ENCODE data around the gene NACC1.
A peak's percentile ranks its signal among the peaks of the same experiment; 100 is the strongest.

Gene NACC1

GRCh38 chr19:13115936-13116281 is 2.2 kb upstream of the NACC1 start:
- no peaks in the 10 kb centered on the region for H3K9me3 ChIP-seq (ENCODE audit: low read length)
- no peaks in the 10 kb centered on the region for H3K27me3 ChIP-seq (ENCODE audit: insufficient read depth, low read length)
- peak overlapping the region; percentile 66 for H3K4me3 ChIP-seq (ENCODE audit: low read length)
- H2AFZ ChIP-seq (ENCODE audit: low read depth, low read length) = peak overlapping the region; percentile 57
- H3K36me3 ChIP-seq (ENCODE audit: insufficient read depth, low read length) = peaks cover 21% of the 10 kb centered on the region
- peaks cover 29% of the 10 kb centered on the region for H3K4me1 ChIP-seq (ENCODE audit: insufficient read depth, low read length)

GRCh38 chr19:13116282-13117175 is 1.5 kb upstream of the NACC1 start, which contains the start of gene TRMT1:
Gene TRMT1, minus strand, starts transcription at chr19:13116740. Its CDS starts 341 bp downstream, at chr19:13116399.
- Histone ChIP-seq H3K9me3 (ENCODE audit: low read length) (no peaks in the 10 kb centered on the region), H3K4me1 (ENCODE audit: insufficient read depth, low read length) (peaks cover 29% of the 10 kb centered on the region), H3K36me3 (ENCODE audit: insufficient read depth, low read length) (peaks cover 24% of the 10 kb centered on the region), H3K4me3 (ENCODE audit: low read length) (peak within 1 kb of the TSS; percentile 66), H2AFZ (ENCODE audit: low read depth, low read length) (peak within 1 kb of the TSS; percentile 57), H3K27me3 (ENCODE audit: insufficient read depth, low read length) (no peaks in the 10 kb centered on the region)

- no peaks in the 10 kb centered on the region for H3K27me3 ChIP-seq (ENCODE audit: insufficient read depth, low read length)
- peak overlapping the region; percentile 66 for H3K4me3 ChIP-seq (ENCODE audit: low read length)
- H3K4me1 ChIP-seq (ENCODE audit: insufficient read depth, low read length) = peaks cover 29% of the 10 kb centered on the region
- H2AFZ ChIP-seq (ENCODE audit: low read depth, low read length) = peak overlapping the region; percentile 57
- peaks cover 30% of the 10 kb centered on the region for H3K36me3 ChIP-seq (ENCODE audit: insufficient read depth, low read length)
- no peaks in the 10 kb centered on the region for H3K9me3 ChIP-seq (ENCODE audit: low read length)
Measured at GRCh38 chr19:13117176-13117771, 790 bp upstream of the NACC1 start.

GRCh38 chr19:13118424-13119193 is 545 bp downstream of the NACC1 start:
- peaks cover 29% of the 10 kb centered on the region for H3K4me1 ChIP-seq (ENCODE audit: insufficient read depth, low read length)
- H3K9me3 ChIP-seq (ENCODE audit: low read length) = no peaks in the 10 kb centered on the region
- H3K27me3 ChIP-seq (ENCODE audit: insufficient read depth, low read length) = no peaks in the 10 kb centered on the region
- H3K4me3 ChIP-seq (ENCODE audit: low read length) = peak overlapping the region; percentile 96
- H3K36me3 ChIP-seq (ENCODE audit: insufficient read depth, low read length) = peaks cover 21% of the 10 kb centered on the region
- H2AFZ ChIP-seq (ENCODE audit: low read depth, low read length) = no peak overlapping the region

- peak overlapping the region; percentile 96 for H3K4me3 ChIP-seq (ENCODE audit: low read length)
- peaks cover 23% of the 10 kb centered on the region for H3K36me3 ChIP-seq (ENCODE audit: insufficient read depth, low read length)
- no peaks in the 10 kb centered on the region for H3K9me3 ChIP-seq (ENCODE audit: low read length)
- peaks cover 29% of the 10 kb centered on the region for H3K4me1 ChIP-seq (ENCODE audit: insufficient read depth, low read length)
- no peaks in the 10 kb centered on the region for H3K27me3 ChIP-seq (ENCODE audit: insufficient read depth, low read length)
- H2AFZ ChIP-seq (ENCODE audit: low read depth, low read length) = no peak overlapping the region
Measured at GRCh38 chr19:13119627-13120026, 1.6 kb downstream of the NACC1 start.

- H3K9me3 ChIP-seq (ENCODE audit: low read length) = no peaks in the 10 kb centered on the region
- peaks cover 19% of the 10 kb centered on the region for H3K36me3 ChIP-seq (ENCODE audit: insufficient read depth, low read length)
- H3K4me3 ChIP-seq (ENCODE audit: low read length) = peak overlapping the region; percentile 96
- H3K4me1 ChIP-seq (ENCODE audit: insufficient read depth, low read length) = peaks cover 28% of the 10 kb centered on the region
- no peaks in the 10 kb centered on the region for H3K27me3 ChIP-seq (ENCODE audit: insufficient read depth, low read length)
- H2AFZ ChIP-seq (ENCODE audit: low read depth, low read length) = no peak overlapping the region
Measured at GRCh38 chr19:13120031-13120430, 2.0 kb downstream of the NACC1 start.

GRCh38 chr19:13120817-13121216 is 2.8 kb downstream of the NACC1 start:
- Histone ChIP-seq H3K4me3 (ENCODE audit: low read length) (no peak overlapping the region), H3K36me3 (ENCODE audit: insufficient read depth, low read length) (peaks cover 17% of the 10 kb centered on the region), H3K27me3 (ENCODE audit: insufficient read depth, low read length) (no peaks in the 10 kb centered on the region), H3K4me1 (ENCODE audit: insufficient read depth, low read length) (peaks cover 20% of the 10 kb centered on the region), H2AFZ (ENCODE audit: low read depth, low read length) (no peak overlapping the region), H3K9me3 (ENCODE audit: low read length) (no peaks in the 10 kb centered on the region)

- Histone ChIP-seq H3K36me3 (ENCODE audit: insufficient read depth, low read length) (peaks cover 17% of the 10 kb centered on the region), H3K4me1 (ENCODE audit: insufficient read depth, low read length) (peaks cover 16% of the 10 kb centered on the region)
Measured at GRCh38 chr19:13121551-13122274, 3.6 kb downstream of the NACC1 start.

GRCh38 chr19:13122275-13122878 is 4.3 kb downstream of the NACC1 start:
- H3K36me3 ChIP-seq (ENCODE audit: insufficient read depth, low read length) = peaks cover 19% of the 10 kb centered on the region
- H3K27me3 ChIP-seq (ENCODE audit: insufficient read depth, low read length) = no peaks in the 10 kb centered on the region
- peaks cover 10% of the 10 kb centered on the region for H3K4me1 ChIP-seq (ENCODE audit: insufficient read depth, low read length)
- H3K9me3 ChIP-seq (ENCODE audit: low read length) = no peaks in the 10 kb centered on the region
- no peak overlapping the region for H2AFZ ChIP-seq (ENCODE audit: low read depth, low read length)
- no peak overlapping the region for H3K4me3 ChIP-seq (ENCODE audit: low read length)

More at GRCh38 chr19:13121551-13122274, 3.6 kb downstream of the NACC1 start:
- Histone ChIP-seq H3K4me3 (ENCODE audit: low read length) (no peak overlapping the region), H2AFZ (ENCODE audit: low read depth, low read length) (no peak overlapping the region), H3K9me3 (ENCODE audit: low read length) (no peaks in the 10 kb centered on the region), H3K27me3 (ENCODE audit: insufficient read depth, low read length) (no peaks in the 10 kb centered on the region)

- no peak overlapping the region for H2AFZ ChIP-seq (ENCODE audit: low read depth, low read length)
- H3K9me3 ChIP-seq (ENCODE audit: low read length) = no peaks in the 10 kb centered on the region
- H3K36me3 ChIP-seq (ENCODE audit: insufficient read depth, low read length) = peaks cover 19% of the 10 kb centered on the region
- no peak overlapping the region for H3K4me3 ChIP-seq (ENCODE audit: low read length)
- peaks cover 10% of the 10 kb centered on the region for H3K4me1 ChIP-seq (ENCODE audit: insufficient read depth, low read length)
- no peaks in the 10 kb centered on the region for H3K27me3 ChIP-seq (ENCODE audit: insufficient read depth, low read length)
Measured at GRCh38 chr19:13122980-13123957, 5.2 kb downstream of the NACC1 start.

GRCh38 chr19:13127051-13127450 is 9.0 kb downstream of the NACC1 start:
- H3K36me3 ChIP-seq (ENCODE audit: insufficient read depth, low read length) = peaks cover 9% of the 10 kb centered on the region
- no peaks in the 10 kb centered on the region for H3K27me3 ChIP-seq (ENCODE audit: insufficient read depth, low read length)

More at GRCh38 chr19:13127051-13127450, 9.0 kb downstream of the NACC1 start:
- no peaks in the 10 kb centered on the region for H3K9me3 ChIP-seq (ENCODE audit: low read length)
- H3K4me1 ChIP-seq (ENCODE audit: insufficient read depth, low read length) = no peaks in the 10 kb centered on the region
- H2AFZ ChIP-seq (ENCODE audit: low read depth, low read length) = no peak overlapping the region
- H3K4me3 ChIP-seq (ENCODE audit: low read length) = no peak overlapping the region
